A549 (cell line): ENCODE results near the gene TACC2. TPM values are rescaled to one million over a fixed set of nuclear protein-coding genes. Genes with fewer than 3 reads are reported as not detected.
"Not testable (repeated sequence)": the region's sequence is repeated elsewhere in the genome, so short reads cannot be mapped to it uniquely, and the experiment has no call there.

Experiments
- ATAC-seq, 2 experiments: fragments of 200-7000 bp in 1 of 2; fragments of >200 bp in 1 of 2; cut with Nextera tagmentation in 1 of 2; cut with Tn5 transposase in 1 of 2; 3 replicates each; pipeline versions ENCODE4 v1.8.0 to v1.9.1; 2018 to 2020; ENCODE audit warnings: mild to moderate bottlenecking in 1 of 2, moderate library complexity in 1 of 2
- CTCF ChIA-PET: fragments of 300-600 bp; sonication (Branson Sonifier 250); formaldehyde crosslinking; extraction: SDS; loops from one replicate; lab custom pipeline; 2021; ENCODE audit warnings: antibody characterized with exemption, inconsistent platforms; lab: Yijun Ruan, JAX
- POLR2A ChIA-PET: fragments of 350-600 bp; formaldehyde crosslinking; extraction: SDS; loops from one replicate; lab custom pipeline; 2021; ENCODE audit warnings: antibody characterized with exemption, inconsistent platforms; lab: Yijun Ruan, JAX
- DNase-seq, 2 experiments: peaks; one replicate each; pipeline versions ENCODE4 v3.0.0 to v3.0.0-alpha.2; 2011 to 2016; ENCODE audit warnings: low read depth in 1 of 2, low spot score in 1 of 2
- FAIRE-seq: peaks from 2 replicates; lab custom pipeline; 2011; peaks lifted over from hg19 to GRCh38; lab: Jason Lieb, UNC
- H3K27ac ChIP-seq, 2 experiments: fragments of >200 bp; sonication (Bioruptor Twin); formaldehyde crosslinking; 3 replicates each; pipeline ENCODE4 v1.5.1; 2016 to 2017
- H3K4me1 ChIP-seq: fragments of >200 bp; sonication (Bioruptor Twin); formaldehyde crosslinking; 3 replicates; pipeline ENCODE4 v1.6.1; 2016
- H3K4me2 ChIP-seq: fragments of >200 bp; sonication (Bioruptor Twin); formaldehyde crosslinking; 3 replicates; pipeline ENCODE4 v1.6.1; 2016
- H3K4me3 ChIP-seq: fragments of >200 bp; sonication (Bioruptor Twin); formaldehyde crosslinking; 3 replicates; pipeline ENCODE4 v1.5.1; 2016
- H3K9me3 ChIP-seq: fragments of >200 bp; sonication (Bioruptor Twin); formaldehyde crosslinking; 3 replicates; pipeline ENCODE4 v1.6.1; 2016
- CHD4 ChIP-seq: fragments of 200-600 bp; sonication (generic); IDR thresholded peaks from 2 replicates; pipeline ENCODE4 v1.6.1; 2016; ENCODE audit warnings: antibody characterized with exemption, mild to moderate bottlenecking, borderline replicate concordance
- CTCF ChIP-seq: fragments of >200 bp; sonication (Bioruptor Twin); formaldehyde crosslinking; IDR thresholded peaks from 3 replicates; pipeline ENCODE4 v1.5.1; 2016
- E2F6 ChIP-seq: IDR thresholded peaks from 2 replicates; pipeline ENCODE4 v1.6.1; 2012; ENCODE audit warnings: low read depth, borderline replicate concordance
- EP300 ChIP-seq, 2 experiments: fragments of >200 bp; sonication (Bioruptor Twin); formaldehyde crosslinking; IDR thresholded peaks; 2 replicates in 1 of 2; 3 replicates in 1 of 2; pipeline ENCODE4 v1.6.1; 2016 to 2017
- FOSB ChIP-seq: fragments of 250-450 bp; sonication (Bioruptor Pico); IDR thresholded peaks from 2 replicates; pipeline ENCODE4 v1.5.0; 2020; ENCODE audit warnings: mild to moderate bottlenecking, moderate library complexity
- GATA3 ChIP-seq: IDR thresholded peaks from 2 replicates; pipeline ENCODE4 v1.6.1; 2012; ENCODE audit warnings: borderline replicate concordance
- HDAC2 ChIP-seq: fragments of 200-600 bp; sonication (generic); IDR thresholded peaks from 2 replicates; pipeline ENCODE4 v1.6.1; 2016
- HOXB13 ChIP-seq: fragments of 250-450 bp; sonication (Bioruptor Pico); IDR thresholded peaks from 2 replicates; pipeline ENCODE4 v1.5.0; 2020; ENCODE audit warnings: low read depth, mild to moderate bottlenecking, moderate library complexity
- HOXB5 ChIP-seq: fragments of 250-450 bp; sonication (Bioruptor Pico); IDR thresholded peaks from 2 replicates; pipeline ENCODE4 v1.5.0; 2020; ENCODE audit warnings: mild to moderate bottlenecking, moderate library complexity
- KDM1A ChIP-seq: fragments of 200-600 bp; sonication (generic); IDR thresholded peaks from 2 replicates; pipeline ENCODE4 v1.6.1; 2016; ENCODE audit warnings: low read depth, mild to moderate bottlenecking
- MAX ChIP-seq: IDR thresholded peaks from 2 replicates; pipeline ENCODE4 v1.6.1; 2012
- MAZ ChIP-seq: fragments of 150-350 bp; IDR thresholded peaks from 2 replicates; pipeline ENCODE4 v1.6.1; 2014; ENCODE audit warnings: antibody characterized with exemption, low read depth, low read length, borderline replicate concordance
- MYC ChIP-seq: IDR thresholded peaks from 2 replicates; pipeline ENCODE4 v1.6.1; 2012; ENCODE audit warnings: mild to moderate bottlenecking, inconsistent platforms, low read length, improper control_type of control experiment, borderline replicate concordance
- NPAS2 ChIP-seq: fragments of 250-450 bp; sonication (Bioruptor Pico); IDR thresholded peaks from 2 replicates; pipeline ENCODE4 v1.8.0; 2022; ENCODE audit warnings: mild to moderate bottlenecking, moderate library complexity, borderline replicate concordance
- NR3C1 ChIP-seq: fragments of >200 bp; sonication (Bioruptor Twin); formaldehyde crosslinking; IDR thresholded peaks from 3 replicates; pipeline ENCODE4 v1.6.1; 2017
- ZC3H11A ChIP-seq: fragments of 450-650 bp; IDR thresholded peaks from 2 replicates; pipeline ENCODE4 v1.6.1; 2014; ENCODE audit warnings: antibody characterized with exemption, mild to moderate bottlenecking
- ZNF302 ChIP-seq: fragments of 250-450 bp; sonication (Bioruptor Pico); IDR thresholded peaks from 2 replicates; pipeline ENCODE4 v1.9.0; 2021; ENCODE audit warnings: inconsistent platforms, mild to moderate bottlenecking, moderate library complexity
- WGBS: methylation state at CpG from one replicate; pipeline ENCODE4 v1.1.6; 2017; ENCODE audit errors: missing lambda C conversion rate; 5-methylcytosine and 5-hydroxymethylcytosine counted together
- polyA plus RNA-seq, 4 experiments: library from polyadenylated mRNA; depleted of rRNA in 3 of 4; stranded (reverse); fragments of >200 nt; fragmentation: RNase III in 1 of 4; extraction: RNeasy Plus Mini Kit Qiagen cat#74134 plus additional on column Dnase treatment in 1 of 4; gene quantifications; 2 replicates in 3 of 4; 3 replicates in 1 of 4; pipeline ENCODE4 v1.2.3, GENCODE V29; 2011 to 2017

Gene TACC2
- polyA plus RNA-seq, 2 of the 4 experiments (the other 2 are of a cell fraction) = 83.3 to 128 TPM

- peak; percentile 93 for TF ChIP-seq GATA3
- peak; percentile 70; the same call in 1 of the 2 replicates for TF ChIP-seq MAZ
- peak; percentile 90 for TF ChIP-seq E2F6
- peak; percentile 68; the same call in 1 of the 2 replicates for TF ChIP-seq MYC
- peak; percentile 69; the same call in 1 of the 2 replicates for TF ChIP-seq ZNF302 (CRISPR knock-in tag)
- peak; percentile 92 to 95 for TF ChIP-seq EP300 (IDR thresholded peaks at IDR 0.05)
- peak; percentile 55; the same call in 1 of the 2 replicates for TF ChIP-seq FOSB
- TF ChIP-seq NPAS2 (CRISPR knock-in tag) = no peak
- no peak for TF ChIP-seq CTCF
- peak; percentile 77 for TF ChIP-seq HOXB5 (CRISPR knock-in tag)
- TF ChIP-seq MAX = peak; percentile 96
- no peak for TF ChIP-seq ZC3H11A
- TF ChIP-seq NR3C1 = no peak
- TF ChIP-seq HOXB13 (CRISPR knock-in tag) = peak; percentile 78; the same call in 1 of the 2 replicates
Measured at GRCh38 chr10:122062831-122063674, 74.1 kb downstream of the TACC2 start (continued).

- H3K4me3 ChIP-seq, H3K9me3 ChIP-seq, ATAC-seq, H3K4me2 ChIP-seq, DNase-seq, POLR2A ChIA-PET, FAIRE-seq: not testable (repeated sequence)
- Histone ChIP-seq H3K27ac (peak overlapping the region; percentile 74 to 94; a peak in 5 of 6 replicates), H3K4me1 (peaks cover 71% of the 10 kb centered on the region)
- TF ChIP-seq HDAC2 (0 out of 2 replicates have a peak, but pooled peaks have one; percentile 60), CHD4 (peak; percentile 73; the same call in 1 of the 2 replicates), KDM1A (peak; percentile 61)
- CTCF ChIA-PET = interaction anchor here (1.2 to 2.8 kb wide), 4 partner anchors 12 to 46 kb away, joined by 3 to 10 read pairs (median 4); no protein-coding TSS in a partner anchor
- 93% methylated on average over 9 of the region's 9 CpGs for WGBS
Measured at GRCh38 chr10:122066337-122066939, 77.5 kb downstream of the TACC2 start.

- H3K27ac ChIP-seq = peak overlapping the region; percentile 93 to 94
- H3K4me1 ChIP-seq = peaks cover 61% of the 10 kb centered on the region
- peak overlapping the region; percentile 96 for H3K4me2 ChIP-seq
- 82% methylated on average over 12 of the region's 12 CpGs for WGBS
- no peak for ATAC-seq
- TF ChIP-seq CHD4 = 0 out of 2 replicates have a peak, but pooled peaks have one; percentile 53
- no peak for TF ChIP-seq MAZ
- TF ChIP-seq HOXB5 (CRISPR knock-in tag) = 0 out of 2 replicates have a peak, but pooled peaks have one; percentile 50
- H3K4me3 ChIP-seq = no peak overlapping the region
- POLR2A ChIA-PET = interaction anchor here (1.2 kb wide), 1 partner anchor 44 kb away, joined by 6 read pairs; no protein-coding TSS in a partner anchor
- H3K9me3 ChIP-seq = peaks cover 10% of the 10 kb centered on the region
- CTCF ChIA-PET = interaction anchor here (0.6 to 3.2 kb wide), 6 partner anchors 9 to 88 kb away, joined by 3 to 13 read pairs (median 5); no protein-coding TSS in a partner anchor
- no peak for DNase-seq
- FAIRE-seq = no peak
Measured at GRCh38 chr10:122068844-122069243, 79.9 kb downstream of the TACC2 start.
